ENCODE data around the gene RPTOR. TPM values are rescaled to one million over a fixed set of nuclear protein-coding genes. Genes with fewer than 3 reads are reported as not detected.
A peak's percentile ranks its signal among the peaks of the same experiment; 100 is the strongest.

RPTOR gene
- total RNA-seq, 1 donor: 30.0 TPM

- no peak for TF ChIP-seq CTCF (IDR thresholded peaks at IDR 0.05; ENCODE audit: insufficient read depth, low read length)
- DNase-seq (ENCODE audit: low read depth): no peak
- H3K4me3 ChIP-seq (ENCODE audit: low read depth, low read length): no peak overlapping the region
Observed at GRCh38 chr17:80826346-80826954, 281.8 kb downstream of the RPTOR start.

- DNase-seq (ENCODE audit: low read depth): peak; percentile 98
- TF ChIP-seq CTCF (IDR thresholded peaks at IDR 0.05; ENCODE audit: insufficient read depth, low read length): peak; percentile 29
- no peak overlapping the region for H3K4me3 ChIP-seq (ENCODE audit: low read depth, low read length)
Observed at GRCh38 chr17:80826955-80827645, 282.5 kb downstream of the RPTOR start.

GRCh38 chr17:80827646-80828643 lies 283.3 kb downstream of the RPTOR start:
- DNase-seq (ENCODE audit: low read depth): no peak
- no peak for TF ChIP-seq CTCF (IDR thresholded peaks at IDR 0.05; ENCODE audit: insufficient read depth, low read length)
- H3K4me3 ChIP-seq (ENCODE audit: low read depth, low read length): no peak overlapping the region

- no peak for DNase-seq (ENCODE audit: low read depth)
- no peak for TF ChIP-seq CTCF (IDR thresholded peaks at IDR 0.05; ENCODE audit: insufficient read depth, low read length)
- H3K4me3 ChIP-seq (ENCODE audit: low read depth, low read length): no peak overlapping the region
Observed at GRCh38 chr17:80829166-80829813, 284.7 kb downstream of the RPTOR start.

- no peak for DNase-seq (ENCODE audit: low read depth)
- TF ChIP-seq CTCF (IDR thresholded peaks at IDR 0.05; ENCODE audit: insufficient read depth, low read length): no peak
- no peak overlapping the region for H3K4me3 ChIP-seq (ENCODE audit: low read depth, low read length)
Observed at GRCh38 chr17:80830020-80830780, 285.6 kb downstream of the RPTOR start.

- H3K4me3 ChIP-seq (ENCODE audit: low read depth, low read length): no peak overlapping the region
Observed at GRCh38 chr17:80831491-80831890, 286.9 kb downstream of the RPTOR start.

More at GRCh38 chr17:80831491-80831890, 286.9 kb downstream of the RPTOR start:
- DNase-seq (ENCODE audit: low read depth): no peak
- no peak for TF ChIP-seq CTCF (IDR thresholded peaks at IDR 0.05; ENCODE audit: insufficient read depth, low read length)

Data from fibroblast of the aortic adventitia (primary cell).